ENCODE data around the gene PTGFRN.

DNA sequence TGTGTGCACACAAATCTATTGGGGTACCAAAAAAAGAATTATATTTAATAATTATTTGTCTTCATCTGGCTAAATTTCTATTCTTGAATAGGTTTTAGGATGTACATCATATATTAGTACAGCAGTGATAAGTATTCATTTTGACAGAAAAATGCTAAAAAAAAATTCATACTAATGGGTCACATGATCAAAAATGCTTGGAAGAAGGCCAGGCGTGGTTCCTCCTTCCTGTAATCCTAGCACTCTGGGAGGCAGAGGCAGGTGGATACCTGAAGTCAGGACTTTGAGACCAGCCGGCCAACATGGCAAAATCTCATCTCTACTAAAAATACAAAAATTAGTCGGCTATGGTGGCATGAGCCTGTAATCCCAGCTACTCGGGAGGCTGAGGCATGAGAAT, 26.9 kb upstream of the PTGFRN start:
- TF ChIP-seq, protein P1, sequence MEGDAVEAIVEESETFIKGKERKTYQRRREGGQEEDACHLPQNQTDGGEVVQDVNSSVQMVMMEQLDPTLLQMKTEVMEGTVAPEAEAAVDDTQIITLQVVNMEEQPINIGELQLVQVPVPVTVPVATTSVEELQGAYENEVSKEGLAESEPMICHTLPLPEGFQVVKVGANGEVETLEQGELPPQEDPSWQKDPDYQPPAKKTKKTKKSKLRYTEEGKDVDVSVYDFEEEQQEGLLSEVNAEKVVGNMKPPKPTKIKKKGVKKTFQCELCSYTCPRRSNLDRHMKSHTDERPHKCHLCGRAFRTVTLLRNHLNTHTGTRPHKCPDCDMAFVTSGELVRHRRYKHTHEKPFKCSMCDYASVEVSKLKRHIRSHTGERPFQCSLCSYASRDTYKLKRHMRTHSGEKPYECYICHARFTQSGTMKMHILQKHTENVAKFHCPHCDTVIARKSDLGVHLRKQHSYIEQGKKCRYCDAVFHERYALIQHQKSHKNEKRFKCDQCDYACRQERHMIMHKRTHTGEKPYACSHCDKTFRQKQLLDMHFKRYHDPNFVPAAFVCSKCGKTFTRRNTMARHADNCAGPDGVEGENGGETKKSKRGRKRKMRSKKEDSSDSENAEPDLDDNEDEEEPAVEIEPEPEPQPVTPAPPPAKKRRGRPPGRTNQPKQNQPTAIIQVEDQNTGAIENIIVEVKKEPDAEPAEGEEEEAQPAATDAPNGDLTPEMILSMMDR (IDR thresholded peaks at IDR 0.05; ENCODE audit: low read depth, low read length) = no peak
- TF ChIP-seq EZH2phosphoT487 (IDR thresholded peaks at IDR 0.05; ENCODE audit: low read depth) = no peak
